GM13976 (cell line): ENCODE measurements around the gene CUBN.

Experiments
- DNase-seq: peaks from one replicate; pipeline ENCODE4 v3.0.0; 2012; ENCODE audit warnings: low spot score
- CTCF ChIP-seq: IDR thresholded peaks from 2 replicates; pipeline ENCODE4 v1.5.1; 2012; ENCODE audit warnings: borderline replicate concordance, mild to moderate bottlenecking; ENCODE audit not compliant: insufficient read depth; ENCODE audit errors: extremely low read depth, missing control alignments, control extremely low read depth
- in situ Hi-C: fragments of 300-500 bp; cut with MboI; formaldehyde crosslinking; loops from one replicate; pipeline ENCODE4 v1.12.0; 2022; ENCODE audit warnings: low sequenced_read_pairs, mixed read lengths, inconsistent platforms; ENCODE audit not compliant: unreplicated experiment

Gene CUBN

GRCh38 chr10:16957038-16957437 lies 172.6 kb downstream of the CUBN start:
- no peak for TF ChIP-seq CTCF
- DNase-seq = no peak
- in situ Hi-C loops = no loop called here

GRCh38 chr10:16954280-16955030 lies 175.2 kb downstream of the CUBN start:
- in situ Hi-C loops = no loop called here
- DNase-seq = no peak
- no peak for TF ChIP-seq CTCF

GRCh38 chr10:16953270-16953669 lies 176.3 kb downstream of the CUBN start:
- no peak for DNase-seq
- no peak for TF ChIP-seq CTCF
- in situ Hi-C loops = no loop called here

- TF ChIP-seq CTCF = no peak
- no peak for DNase-seq
- in situ Hi-C loops = no loop called here
Observed at GRCh38 chr10:16952610-16953009, 177.0 kb downstream of the CUBN start.

GRCh38 chr10:16952080-16952479 lies 177.5 kb downstream of the CUBN start:
- no peak for TF ChIP-seq CTCF
- in situ Hi-C loops = no loop called here

GRCh38 chr10:16950656-16951601 lies 178.7 kb downstream of the CUBN start:
- no peak for DNase-seq
- no peak for TF ChIP-seq CTCF
- in situ Hi-C loops = no loop called here

More at GRCh38 chr10:16952080-16952479, 177.5 kb downstream of the CUBN start:
- DNase-seq = no peak
